ENCODE measurements around the gene ZNF423.

Gene ZNF423

DNA sequence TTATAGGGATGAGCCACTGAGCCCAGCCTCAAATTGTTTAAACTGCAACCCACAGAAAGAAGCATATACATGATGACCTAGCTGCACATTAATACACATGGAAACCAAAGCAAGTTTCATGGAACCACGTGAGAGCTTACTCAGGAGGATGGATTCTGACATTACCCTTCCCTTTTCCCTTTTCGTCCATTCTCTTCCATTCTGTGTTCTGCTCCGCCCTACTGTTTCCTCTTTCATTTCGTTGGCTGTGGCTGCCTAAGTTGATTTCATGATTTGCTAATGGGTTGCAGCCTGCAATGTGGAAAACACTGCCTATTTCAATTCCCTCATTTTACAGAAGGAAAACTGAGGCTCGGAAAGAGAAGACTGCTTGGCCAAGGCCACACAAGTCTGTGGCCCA is 305.8 kb downstream of the ZNF423 start:
- H3K4me3 ChIP-seq (ENCODE audit: low read depth, low read length), result no peak overlapping the region

DNA sequence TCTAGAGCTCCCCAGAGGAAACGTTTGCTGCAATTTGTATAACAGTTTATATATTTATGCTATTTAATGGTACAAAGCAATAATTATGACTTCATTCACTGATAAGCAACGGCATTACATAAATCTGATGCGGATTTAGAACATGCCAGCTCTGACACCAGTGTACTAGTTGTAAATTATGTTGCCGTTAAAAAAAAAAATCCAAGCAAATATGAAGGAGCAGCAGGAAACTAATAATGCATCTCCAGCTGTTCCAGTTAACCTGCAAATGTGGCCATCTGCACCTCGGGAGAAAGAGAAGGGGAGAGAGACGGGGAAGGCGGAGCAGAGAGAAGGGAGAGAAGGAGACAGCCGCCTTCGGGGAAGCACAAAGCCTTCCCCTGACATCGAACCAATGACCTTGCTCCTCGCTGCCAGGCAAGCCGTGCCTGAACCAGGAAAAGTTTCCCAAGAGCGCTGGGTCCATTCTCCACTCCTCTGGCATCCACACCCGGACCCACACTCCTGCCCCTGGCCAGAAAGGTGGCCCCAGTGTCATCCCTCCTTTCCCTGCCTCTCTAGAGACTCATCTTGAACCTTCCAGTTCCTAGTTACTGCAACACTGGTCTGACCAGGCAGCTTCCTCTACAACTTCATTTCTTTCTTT is 307.5 kb downstream of the ZNF423 start:
- TF ChIP-seq, protein P1, sequence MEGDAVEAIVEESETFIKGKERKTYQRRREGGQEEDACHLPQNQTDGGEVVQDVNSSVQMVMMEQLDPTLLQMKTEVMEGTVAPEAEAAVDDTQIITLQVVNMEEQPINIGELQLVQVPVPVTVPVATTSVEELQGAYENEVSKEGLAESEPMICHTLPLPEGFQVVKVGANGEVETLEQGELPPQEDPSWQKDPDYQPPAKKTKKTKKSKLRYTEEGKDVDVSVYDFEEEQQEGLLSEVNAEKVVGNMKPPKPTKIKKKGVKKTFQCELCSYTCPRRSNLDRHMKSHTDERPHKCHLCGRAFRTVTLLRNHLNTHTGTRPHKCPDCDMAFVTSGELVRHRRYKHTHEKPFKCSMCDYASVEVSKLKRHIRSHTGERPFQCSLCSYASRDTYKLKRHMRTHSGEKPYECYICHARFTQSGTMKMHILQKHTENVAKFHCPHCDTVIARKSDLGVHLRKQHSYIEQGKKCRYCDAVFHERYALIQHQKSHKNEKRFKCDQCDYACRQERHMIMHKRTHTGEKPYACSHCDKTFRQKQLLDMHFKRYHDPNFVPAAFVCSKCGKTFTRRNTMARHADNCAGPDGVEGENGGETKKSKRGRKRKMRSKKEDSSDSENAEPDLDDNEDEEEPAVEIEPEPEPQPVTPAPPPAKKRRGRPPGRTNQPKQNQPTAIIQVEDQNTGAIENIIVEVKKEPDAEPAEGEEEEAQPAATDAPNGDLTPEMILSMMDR (IDR thresholded peaks at IDR 0.05; ENCODE audit: borderline replicate concordance, insufficient read depth, low read depth, low read length), result no peak
- no peak overlapping the region for H3K4me3 ChIP-seq (ENCODE audit: low read depth, low read length)

More for the DNA sequence above, 305.8 kb downstream of the ZNF423 start:
- TF ChIP-seq, protein P1 (IDR thresholded peaks at IDR 0.05; ENCODE audit: borderline replicate concordance, insufficient read depth, low read depth, low read length), result no peak

DNA sequence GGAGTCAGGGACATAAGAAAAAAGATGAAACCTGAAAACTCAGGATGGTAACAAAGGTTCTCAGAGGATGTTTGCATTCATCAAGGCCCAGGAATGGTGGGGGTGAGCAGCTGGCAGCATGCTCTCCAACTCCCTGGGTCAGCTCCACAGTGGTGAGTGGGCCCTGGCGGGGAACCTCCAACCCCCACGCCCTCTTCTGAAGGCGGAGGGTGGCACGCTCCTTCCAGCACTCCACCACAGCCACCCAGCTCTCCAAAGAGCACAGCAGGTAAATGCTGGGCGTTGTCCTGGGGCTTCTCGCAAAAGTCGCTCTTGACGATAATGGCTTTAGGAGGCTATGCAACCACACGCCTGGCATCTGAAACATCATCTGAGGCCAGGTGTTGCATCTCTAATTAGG is 308.5 kb downstream of the ZNF423 start:
- H3K4me3 ChIP-seq (ENCODE audit: low read depth, low read length), result no peak overlapping the region
- TF ChIP-seq, protein P1 (IDR thresholded peaks at IDR 0.05; ENCODE audit: borderline replicate concordance, insufficient read depth, low read depth, low read length), result no peak

- TF ChIP-seq, protein P1 (IDR thresholded peaks at IDR 0.05; ENCODE audit: borderline replicate concordance, insufficient read depth, low read depth, low read length), result no peak
- H3K4me3 ChIP-seq (ENCODE audit: low read depth, low read length), result no peak overlapping the region
Observed at GRCh38 chr16:49546735-49547134, 309.2 kb downstream of the ZNF423 start.

DNA sequence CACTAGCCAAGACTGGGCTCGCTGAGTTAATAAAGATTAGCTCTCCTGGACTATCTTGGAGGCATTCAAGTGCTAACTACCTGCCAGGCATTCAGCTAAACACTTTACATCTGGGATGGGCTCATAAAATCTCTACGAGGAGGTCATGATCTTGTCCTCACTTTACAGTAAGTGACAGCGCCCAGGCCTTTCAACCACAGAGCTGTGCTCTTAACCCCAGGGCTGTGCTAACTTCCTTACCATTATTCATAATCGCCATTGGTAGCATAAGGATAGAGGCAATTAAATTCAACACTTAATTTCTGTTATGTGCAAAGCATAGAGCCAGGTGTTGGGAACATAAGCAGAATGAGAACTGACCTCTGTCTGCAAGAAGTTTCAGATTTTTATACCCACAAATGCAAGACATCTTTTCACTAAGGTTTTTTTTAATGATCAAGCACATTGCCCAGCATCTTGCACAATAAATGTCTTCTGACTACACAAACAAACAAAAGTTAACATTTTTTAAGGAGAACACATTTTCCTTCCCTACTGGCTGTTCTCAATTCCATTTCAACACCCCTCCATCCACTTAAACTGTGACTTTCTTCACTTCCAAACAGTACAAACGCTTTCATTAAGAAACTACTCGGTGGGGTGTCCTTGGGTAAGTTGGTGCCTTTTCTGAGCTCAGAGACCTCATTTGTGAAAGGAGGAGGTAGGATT is 310.0 kb downstream of the ZNF423 start:
- TF ChIP-seq, protein P1 (IDR thresholded peaks at IDR 0.05; ENCODE audit: borderline replicate concordance, insufficient read depth, low read depth, low read length), result no peak
- no peak overlapping the region for H3K4me3 ChIP-seq (ENCODE audit: low read depth, low read length)

- TF ChIP-seq, protein P1 (IDR thresholded peaks at IDR 0.05; ENCODE audit: borderline replicate concordance, insufficient read depth, low read depth, low read length), result no peak
- H3K4me3 ChIP-seq (ENCODE audit: low read depth, low read length), result no peak overlapping the region
Observed at GRCh38 chr16:49545243-49545642, 310.7 kb downstream of the ZNF423 start.

DNA sequence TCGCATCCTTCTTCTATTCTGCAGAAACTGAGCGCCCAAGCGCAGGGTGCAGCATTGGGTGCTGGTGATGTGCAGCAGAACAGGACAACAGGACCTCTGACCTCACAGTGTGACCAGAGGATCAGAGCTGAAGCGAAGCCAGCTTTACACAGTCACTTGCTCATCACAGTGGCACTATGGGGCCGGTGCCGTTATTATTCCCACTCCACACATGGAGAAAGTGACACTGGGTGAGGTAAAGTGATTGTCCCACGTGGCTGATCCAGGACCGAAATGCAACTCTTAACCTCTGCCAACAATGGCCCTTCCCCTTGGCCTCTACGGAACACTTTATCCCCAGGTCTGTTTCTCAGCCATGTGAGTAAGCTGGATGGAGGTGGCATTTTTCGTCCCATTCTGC is 311.1 kb downstream of the ZNF423 start:
- TF ChIP-seq, protein P1 (IDR thresholded peaks at IDR 0.05; ENCODE audit: borderline replicate concordance, insufficient read depth, low read depth, low read length), result no peak
- no peak overlapping the region for H3K4me3 ChIP-seq (ENCODE audit: low read depth, low read length)

All from GM12875 (cell line).